DOHH2 (cell line): ENCODE results near the gene PDRG1.

Experiments
- CTCF ChIP-seq: fragments of 200-600 bp; sonication (generic); IDR thresholded peaks from one replicate; pipeline ENCODE4 v1.5.1; 2014; ENCODE audit warnings: antibody characterized with exemption, mild to moderate bottlenecking, low read depth, low read length; ENCODE audit not compliant: poor library complexity, severe bottlenecking
- EZH2phosphoT487 ChIP-seq: fragments of 200-600 bp; sonication (generic); IDR thresholded peaks from 2 replicates; pipeline ENCODE4 v1.6.1; 2017; ENCODE audit warnings: borderline replicate concordance, mild to moderate bottlenecking, antibody characterized with exemption, low read length, moderate library complexity, mixed read lengths

DNA sequence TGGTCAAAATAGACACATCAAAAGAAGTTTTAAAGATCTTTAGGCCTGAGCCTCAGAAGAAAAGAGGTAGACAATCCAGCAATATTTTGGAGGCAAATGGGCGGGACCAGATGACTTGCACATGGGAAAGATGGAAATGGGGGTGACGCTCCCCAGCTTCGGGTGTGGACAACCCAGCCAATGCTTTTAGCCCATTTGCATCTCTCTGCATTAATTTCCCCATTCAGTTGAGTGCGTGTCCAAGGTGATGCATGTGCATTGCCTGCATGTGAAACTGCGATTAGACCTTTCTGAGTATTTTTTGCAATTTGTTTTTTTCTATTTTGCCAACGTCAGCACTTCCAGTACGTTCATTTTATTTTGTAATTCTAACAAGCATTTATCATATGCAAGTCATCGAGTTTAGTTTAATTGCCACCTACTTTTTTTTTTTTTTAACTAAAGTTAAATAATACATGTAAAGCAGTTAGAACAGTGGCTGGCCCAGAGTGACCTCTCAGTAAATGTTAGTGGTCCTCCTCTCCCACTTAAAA lies 24.2 kb downstream of the PDRG1 start:
- TF ChIP-seq CTCF = no peak
- TF ChIP-seq EZH2phosphoT487 = no peak
